Measurements from ENCODE around the gene IQGAP1. TPM values are rescaled to one million over a fixed set of nuclear protein-coding genes. Genes with fewer than 3 reads are reported as not detected.
A peak's percentile ranks its signal among the peaks of the same experiment; 100 is the strongest.

Gene IQGAP1
- total and polyA plus RNA-seq, 7 donors: 31.1 to 72.2 (median 44.1) TPM

DNA sequence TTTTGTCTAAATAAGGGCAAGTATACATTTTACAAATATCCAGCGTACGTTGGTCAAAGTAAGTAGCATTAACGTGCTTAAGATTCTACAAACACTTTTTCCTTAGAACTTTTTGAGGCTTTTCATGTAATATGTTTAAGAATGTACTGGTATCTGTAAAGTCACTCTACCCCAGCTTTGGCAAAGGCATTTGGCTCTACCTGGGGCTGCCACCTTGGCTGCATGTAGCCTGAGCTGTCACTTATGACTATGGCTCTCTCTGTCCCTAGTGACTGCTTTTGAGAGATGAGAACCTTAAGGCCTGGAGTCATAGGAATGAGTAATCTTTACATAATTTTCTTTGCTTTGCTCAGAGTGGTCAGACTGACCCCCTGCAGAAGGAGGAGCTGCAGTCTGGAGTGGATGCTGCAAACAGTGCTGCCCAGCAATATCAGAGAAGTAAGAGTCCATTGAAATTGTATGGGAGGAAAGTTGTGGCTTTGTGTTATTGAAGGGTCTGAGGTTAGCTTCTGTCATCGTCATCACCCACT lies 61.2 kb downstream of the IQGAP1 start:
- intact Hi-C loops (cut with DNase I): no loop called here
- H3K27me3 ChIP-seq (ENCODE audit: insufficient read depth in 3 of 3, low read length in 2 of 3): no peaks in the 10 kb centered on the region
- H3K27ac ChIP-seq: no peak overlapping the region
- peaks cover 10% of the 10 kb centered on the region for H3K4me1 ChIP-seq
- H3K4me3 ChIP-seq: no peak overlapping the region
- peaks cover 25 to 100% of the 10 kb centered on the region in 2 donors for H3K36me3 ChIP-seq (ENCODE audit: insufficient read depth in 1 of 2, low read depth in 1 of 2)
- no peak for TF ChIP-seq CTCF (IDR thresholded peaks at IDR 0.05)
- DNase-seq (no peak), ATAC-seq (peak in 1 of 4 donors; percentile 8)
- no peaks in the 10 kb centered on the region for H3K9me3 ChIP-seq
- WGBS, 3 donors: 88 to 95% (median 90%) methylated on average over 4 of the region's 4 CpGs

DNA sequence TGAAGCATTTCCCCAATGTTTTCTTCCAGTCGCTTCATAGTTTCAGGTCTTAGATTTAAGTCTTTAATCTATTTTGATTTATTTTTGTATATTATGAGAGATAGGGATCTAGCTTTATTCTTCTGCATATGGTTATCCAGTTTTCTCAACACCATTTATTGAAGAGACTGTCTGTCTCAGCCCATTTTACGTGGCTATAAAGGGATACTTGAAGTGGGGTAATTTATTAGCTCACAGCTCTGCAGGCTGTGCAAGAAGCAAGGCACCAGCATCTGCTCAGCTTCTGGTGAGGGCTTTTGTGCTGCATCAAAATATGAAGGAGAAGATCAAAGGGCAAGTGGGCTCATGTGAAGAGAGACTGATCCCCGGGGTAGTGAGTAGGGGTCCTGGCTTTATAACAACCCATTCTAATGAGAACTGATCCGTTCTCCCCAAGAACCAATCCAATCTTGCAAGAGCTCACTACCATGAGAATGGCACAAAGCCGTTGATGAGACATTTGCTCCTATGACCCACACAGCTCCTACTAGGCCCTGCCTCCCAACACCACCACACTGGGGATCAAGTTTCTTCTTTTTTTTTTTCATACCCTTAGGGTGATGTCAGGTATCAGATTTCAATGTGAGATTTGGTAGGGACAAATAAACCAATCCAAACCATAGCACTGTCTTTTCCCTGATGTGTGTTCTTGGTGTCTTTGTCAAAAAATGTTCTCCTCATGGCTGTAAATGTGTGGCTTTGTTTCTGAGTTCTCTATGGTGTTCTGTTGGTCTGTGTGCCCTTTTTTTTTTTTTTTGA lies 63.2 kb downstream of the IQGAP1 start:
- WGBS, 3 donors: 60 to 76% (median 64%) methylated on average over 5 of the region's 5 CpGs
- intact Hi-C loops (cut with DNase I): no loop called here

GRCh38 chr15:90456236-90456635 lies 68.2 kb downstream of the IQGAP1 start:
- no peak for ATAC-seq
- Histone ChIP-seq H3K27ac (no peak overlapping the region), H3K4me3 (no peak overlapping the region), H3K9me3 (no peaks in the 10 kb centered on the region), H3K36me3 (ENCODE audit: insufficient read depth in 1 of 2, low read depth in 1 of 2) (peaks cover 22 to 90% of the 10 kb centered on the region in 2 donors), H3K27me3 (ENCODE audit: insufficient read depth in 3 of 3, low read length in 2 of 3) (no peaks in the 10 kb centered on the region), H3K4me1 (peaks cover 8% of the 10 kb centered on the region)
- no peak for DNase-seq
- no peak for TF ChIP-seq CTCF (IDR thresholded peaks at IDR 0.05)
- intact Hi-C loops (cut with DNase I): loop anchor here in 1 of 2 donors (5.0 kb wide), 1 partner anchor 94 kb away; no protein-coding TSS in a partner anchor
- 94 to 99% (median 95%) methylated on average over 5 of the region's 5 CpGs for WGBS, 3 donors

More for the DNA sequence above, 63.2 kb downstream of the IQGAP1 start:
- Histone ChIP-seq H3K27me3 (ENCODE audit: insufficient read depth in 3 of 3, low read length in 2 of 3) (no peaks in the 10 kb centered on the region), H3K9me3 (no peaks in the 10 kb centered on the region), H3K27ac (no peak overlapping the region), H3K4me1 (peaks cover 10% of the 10 kb centered on the region), H3K4me3 (no peak overlapping the region), H3K36me3 (ENCODE audit: insufficient read depth in 1 of 2, low read depth in 1 of 2) (peaks cover 28 to 100% of the 10 kb centered on the region in 2 donors)
- DNase-seq (no peak), ATAC-seq (peak; percentile 78 to 86 (median 84))
- TF ChIP-seq CTCF (IDR thresholded peaks at IDR 0.05): no peak

- no peak for ATAC-seq
- Histone ChIP-seq H3K9me3 (no peaks in the 10 kb centered on the region), H3K4me3 (no peak overlapping the region), H3K27ac (peak overlapping the region; percentile 17), H3K4me1 (peaks cover 17% of the 10 kb centered on the region), H3K36me3 (ENCODE audit: insufficient read depth in 1 of 2, low read depth in 1 of 2) (peaks cover 12 to 84% of the 10 kb centered on the region in 2 donors), H3K27me3 (ENCODE audit: insufficient read depth in 3 of 3, low read length in 2 of 3) (no peaks in the 10 kb centered on the region)
- no peak for TF ChIP-seq CTCF (IDR thresholded peaks at IDR 0.05)
- intact Hi-C loops (cut with DNase I): loop anchor here in 1 of 2 donors (5.0 kb wide), 1 partner anchor 96 kb away; no protein-coding TSS in a partner anchor
- 85 to 92% (median 90%) methylated on average over 4 of the region's 4 CpGs for WGBS, 3 donors
- no peak for DNase-seq
Measured at GRCh38 chr15:90458061-90458460, 70.0 kb downstream of the IQGAP1 start.

All from psoas muscle (tissue), 8 donors.